GM10847 (cell line): ENCODE results near the gene CCDC106.

Experiments used
- POLR2A ChIP-seq: IDR thresholded peaks from 2 replicates; pipeline ENCODE4 v1.6.1; 2011; ENCODE audit not compliant: insufficient read length; ENCODE audit errors: extremely low read depth

The CCDC106 gene

GRCh38 chr19:55661826-55662225 is 13.8 kb downstream of the CCDC106 start:
- no peak for TF ChIP-seq POLR2A

GRCh38 chr19:55663846-55664536 is 16.0 kb downstream of the CCDC106 start:
- no peak for TF ChIP-seq POLR2A

GRCh38 chr19:55666343-55667005 is 18.5 kb downstream of the CCDC106 start:
- no peak for TF ChIP-seq POLR2A

GRCh38 chr19:55667006-55667381 is 19.0 kb downstream of the CCDC106 start:
- no peak for TF ChIP-seq POLR2A

- TF ChIP-seq POLR2A = no peak
These were observed 19.5 kb downstream of the CCDC106 start for GRCh38 chr19:55667511-55667910.

GRCh38 chr19:55667958-55668357 is 19.9 kb downstream of the CCDC106 start:
- no peak for TF ChIP-seq POLR2A

GRCh38 chr19:55668603-55669348 is 20.8 kb downstream of the CCDC106 start:
- no peak for TF ChIP-seq POLR2A

- TF ChIP-seq POLR2A = no peak
These were observed 21.6 kb downstream of the CCDC106 start for GRCh38 chr19:55669418-55670279.

GRCh38 chr19:55670280-55671053 is 22.5 kb downstream of the CCDC106 start:
- no peak for TF ChIP-seq POLR2A

- no peak for TF ChIP-seq POLR2A
These were observed 23.0 kb downstream of the CCDC106 start for GRCh38 chr19:55671054-55671378.

GRCh38 chr19:55672418-55672817 is 24.4 kb downstream of the CCDC106 start:
- no peak for TF ChIP-seq POLR2A

- no peak for TF ChIP-seq POLR2A
These were observed 25.5 kb downstream of the CCDC106 start for GRCh38 chr19:55673465-55673864.

- TF ChIP-seq POLR2A = no peak
These were observed 25.9 kb downstream of the CCDC106 start for GRCh38 chr19:55673889-55674288.

GRCh38 chr19:55674459-55674840 is 26.4 kb downstream of the CCDC106 start:
- no peak for TF ChIP-seq POLR2A
